NCI-H82 (cell line): ENCODE results near the gene AGMO.

Experiments used
- DNase-seq: peaks from one replicate; lab custom pipeline; 2025; lab: John Stamatoyannopoulos, UW

The AGMO gene

GRCh38 chr7:15397922-15398760 is 163.7 kb downstream of the AGMO start:
- no peak for DNase-seq

- DNase-seq = no peak
Observed at GRCh38 chr7:15397159-15397550, 164.7 kb downstream of the AGMO start.

GRCh38 chr7:15396210-15397158 is 165.3 kb downstream of the AGMO start:
- no peak for DNase-seq

GRCh38 chr7:15389073-15389472 is 172.7 kb downstream of the AGMO start:
- peak; percentile 4 for DNase-seq

GRCh38 chr7:15378494-15379145 is 183.2 kb downstream of the AGMO start:
- DNase-seq = no peak

GRCh38 chr7:15376600-15376999 is 185.2 kb downstream of the AGMO start:
- DNase-seq = no peak

- no peak for DNase-seq
Observed at GRCh38 chr7:15370441-15370840, 191.4 kb downstream of the AGMO start.

- DNase-seq = peak; percentile 60
Observed at GRCh38 chr7:15368653-15369052, 193.2 kb downstream of the AGMO start.

GRCh38 chr7:15367897-15368296 is 193.9 kb downstream of the AGMO start:
- no peak for DNase-seq

- no peak for DNase-seq
Observed at GRCh38 chr7:15358112-15358511, 203.7 kb downstream of the AGMO start.

GRCh38 chr7:15352421-15353206 is 209.2 kb downstream of the AGMO start:
- DNase-seq = no peak

GRCh38 chr7:15345216-15345615 is 216.6 kb downstream of the AGMO start:
- no peak for DNase-seq

- DNase-seq = no peak
Observed at GRCh38 chr7:15341817-15342216, 220.0 kb downstream of the AGMO start.

- DNase-seq = no peak
Observed at GRCh38 chr7:15336146-15336545, 225.7 kb downstream of the AGMO start.

GRCh38 chr7:15335390-15335789 is 226.4 kb downstream of the AGMO start:
- no peak for DNase-seq

- DNase-seq = no peak
Observed at GRCh38 chr7:15334536-15335263, 227.1 kb downstream of the AGMO start.

GRCh38 chr7:15332956-15333355 is 228.9 kb downstream of the AGMO start:
- DNase-seq = no peak

GRCh38 chr7:15330943-15331342 is 230.9 kb downstream of the AGMO start:
- peak; percentile 4 for DNase-seq

GRCh38 chr7:15327001-15327400 is 234.8 kb downstream of the AGMO start:
- DNase-seq = no peak

GRCh38 chr7:15326044-15326644 is 235.7 kb downstream of the AGMO start:
- DNase-seq = peak; percentile 66
